GM10847 (cell line): ENCODE data around the gene RNLS.

Experiments used
- POLR2A ChIP-seq: IDR thresholded peaks from 2 replicates; pipeline ENCODE4 v1.6.1; 2011; ENCODE audit not compliant: insufficient read length; ENCODE audit errors: extremely low read depth

Gene RNLS

DNA sequence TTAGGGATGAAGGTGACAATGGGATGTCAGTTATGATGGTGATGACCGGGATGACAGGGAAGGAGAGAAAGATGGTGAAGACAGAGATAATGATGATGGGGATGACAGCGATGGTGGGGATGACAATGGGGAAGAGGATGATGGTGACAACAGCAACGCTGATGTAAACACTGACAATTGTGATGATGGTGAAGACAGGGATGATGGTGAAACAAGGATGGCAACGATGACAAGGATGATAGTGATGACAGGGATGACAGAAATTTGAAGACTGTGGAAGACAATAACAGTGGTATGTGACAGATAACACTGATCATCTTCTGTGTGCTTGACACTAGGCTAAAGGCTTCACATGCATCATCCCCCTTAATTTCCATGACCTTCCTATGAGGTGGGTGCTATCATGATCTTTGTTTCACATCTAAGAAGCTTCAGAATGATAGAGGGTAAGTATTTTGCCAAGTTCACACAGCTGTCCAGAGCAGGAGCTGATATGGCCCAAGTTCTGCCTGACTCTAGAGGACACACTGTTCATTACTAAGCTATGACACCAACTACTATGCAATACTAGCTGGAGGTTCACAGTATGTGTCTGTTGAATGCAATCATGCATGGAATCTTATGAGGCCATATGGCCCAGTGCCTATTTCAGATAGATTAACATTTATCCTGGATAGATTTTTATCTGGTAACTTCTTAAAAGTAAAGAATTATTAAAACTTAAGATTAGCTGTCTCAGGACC is 105.6 kb downstream of the RNLS start:
- TF ChIP-seq POLR2A: no peak

DNA sequence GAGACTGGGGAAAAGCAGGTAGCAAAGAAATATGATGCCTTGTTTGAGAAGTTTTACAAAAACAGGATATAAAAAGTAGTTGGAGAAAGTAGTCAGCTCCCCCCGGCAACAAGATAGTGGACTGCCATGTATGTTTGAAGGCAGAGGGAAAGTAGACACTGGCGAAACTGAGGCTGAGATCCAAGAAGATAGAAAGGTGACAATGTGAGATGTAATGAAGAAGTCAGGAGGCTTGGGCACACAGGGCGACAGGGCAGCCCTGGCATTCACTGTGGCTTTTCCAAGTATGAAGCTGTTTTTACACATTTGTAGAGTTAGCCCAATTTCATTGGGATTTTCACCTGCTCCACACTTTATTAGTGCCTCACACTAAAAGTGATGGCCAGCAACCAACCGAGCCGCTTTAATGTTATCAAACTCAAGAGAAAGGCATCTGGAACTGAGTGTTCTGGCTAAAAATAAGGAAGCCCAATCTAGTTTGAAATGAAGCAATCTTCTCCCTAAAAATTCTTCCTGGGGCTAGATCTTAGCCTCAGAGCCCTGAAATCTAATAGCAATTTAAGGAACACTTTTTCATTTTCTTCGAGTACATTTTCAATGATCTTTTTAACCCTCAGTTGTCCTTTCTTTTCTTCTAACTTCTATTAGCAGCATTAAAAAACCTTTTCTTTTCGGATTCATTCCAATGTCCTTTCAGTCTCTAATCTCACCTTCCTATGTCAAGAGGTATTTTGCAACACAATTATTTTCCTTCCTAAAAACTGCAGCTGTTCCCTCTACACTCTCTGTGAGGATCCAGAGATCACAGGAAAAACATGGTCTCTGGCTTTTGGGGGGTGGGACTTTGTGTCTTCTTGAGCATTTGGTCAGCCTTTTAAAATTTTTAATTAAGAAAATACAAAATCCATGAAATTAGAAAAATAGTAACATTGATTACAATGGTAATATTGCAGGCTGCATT is 108.0 kb downstream of the RNLS start:
- no peak for TF ChIP-seq POLR2A

DNA sequence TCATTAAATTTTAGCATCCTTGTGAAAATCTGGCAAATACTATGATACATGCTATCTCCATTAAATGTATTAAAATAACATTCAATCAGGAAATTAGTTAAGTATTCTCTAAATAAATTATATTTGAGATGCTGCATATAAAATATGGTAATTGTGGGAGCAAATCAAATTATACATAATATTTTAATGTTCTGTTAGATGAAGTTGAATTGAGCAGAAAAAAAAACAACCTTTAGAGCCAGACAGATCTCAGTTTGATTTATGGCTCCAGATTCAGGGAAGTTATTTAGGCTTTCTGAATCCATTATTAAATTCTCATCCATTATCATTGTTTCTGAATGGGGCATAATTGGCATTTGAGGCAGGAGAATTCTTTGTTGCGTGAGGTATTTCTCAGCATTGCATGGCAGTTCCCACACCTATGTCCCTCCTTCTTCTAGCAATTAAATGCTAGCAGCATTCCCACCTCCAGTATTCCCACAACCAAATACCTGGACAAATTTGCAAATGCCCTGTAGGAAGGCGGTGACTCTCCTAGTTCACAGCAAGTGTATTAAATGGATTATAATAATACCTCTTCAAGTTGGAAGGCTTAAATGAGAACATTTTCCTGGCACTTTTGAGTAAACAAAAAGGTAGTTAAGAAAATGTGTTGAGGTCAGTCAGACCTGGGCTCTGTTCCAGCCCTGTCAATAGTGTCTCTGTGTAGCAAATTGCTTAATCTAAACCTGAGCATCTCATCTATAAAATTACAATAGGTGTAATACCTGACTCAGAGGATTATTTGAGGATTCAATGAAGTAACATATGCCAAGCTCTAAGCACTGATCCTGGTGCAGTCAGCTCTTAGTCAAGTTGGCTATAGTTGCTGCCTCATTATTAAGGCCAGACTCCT is 108.9 kb downstream of the RNLS start:
- TF ChIP-seq POLR2A: no peak

DNA sequence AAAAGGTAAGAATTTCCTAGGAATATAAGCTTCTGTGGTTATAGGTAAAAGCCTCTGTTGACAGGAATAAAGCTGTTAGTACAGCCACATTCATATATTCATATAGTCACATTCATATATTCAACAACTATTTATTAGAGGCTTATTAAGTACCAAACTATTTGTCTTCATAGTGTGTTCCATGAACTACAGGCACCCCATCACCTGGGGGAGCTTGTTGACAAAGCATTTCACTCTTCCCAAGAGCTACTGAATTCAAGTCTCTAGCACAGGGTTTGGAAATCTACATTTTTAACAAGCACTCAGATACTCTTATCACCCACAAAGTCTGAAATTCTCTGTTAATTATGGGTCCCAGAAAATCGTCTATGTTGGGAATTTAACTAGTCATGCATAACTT is 110.6 kb downstream of the RNLS start:
- TF ChIP-seq POLR2A: no peak

DNA sequence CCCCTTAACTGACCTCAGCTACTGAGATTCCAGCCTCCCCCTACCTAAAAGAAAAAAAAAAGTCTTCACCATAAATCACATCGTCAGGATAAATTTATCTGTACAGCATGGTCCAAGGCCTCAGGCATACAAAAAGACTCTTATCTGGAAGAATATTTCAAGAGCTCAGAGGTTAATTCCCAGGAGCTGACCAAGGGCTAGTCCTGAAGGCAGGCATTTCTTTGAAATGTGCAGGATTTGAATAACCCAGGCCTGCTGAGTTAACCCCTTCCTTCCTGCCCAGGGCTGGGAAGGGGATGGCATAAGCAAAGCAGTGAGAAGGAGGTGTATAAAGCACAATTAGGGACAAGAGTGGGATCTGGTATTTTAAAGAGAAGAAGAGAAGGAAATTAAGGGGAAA is 111.2 kb downstream of the RNLS start:
- TF ChIP-seq POLR2A: no peak

DNA sequence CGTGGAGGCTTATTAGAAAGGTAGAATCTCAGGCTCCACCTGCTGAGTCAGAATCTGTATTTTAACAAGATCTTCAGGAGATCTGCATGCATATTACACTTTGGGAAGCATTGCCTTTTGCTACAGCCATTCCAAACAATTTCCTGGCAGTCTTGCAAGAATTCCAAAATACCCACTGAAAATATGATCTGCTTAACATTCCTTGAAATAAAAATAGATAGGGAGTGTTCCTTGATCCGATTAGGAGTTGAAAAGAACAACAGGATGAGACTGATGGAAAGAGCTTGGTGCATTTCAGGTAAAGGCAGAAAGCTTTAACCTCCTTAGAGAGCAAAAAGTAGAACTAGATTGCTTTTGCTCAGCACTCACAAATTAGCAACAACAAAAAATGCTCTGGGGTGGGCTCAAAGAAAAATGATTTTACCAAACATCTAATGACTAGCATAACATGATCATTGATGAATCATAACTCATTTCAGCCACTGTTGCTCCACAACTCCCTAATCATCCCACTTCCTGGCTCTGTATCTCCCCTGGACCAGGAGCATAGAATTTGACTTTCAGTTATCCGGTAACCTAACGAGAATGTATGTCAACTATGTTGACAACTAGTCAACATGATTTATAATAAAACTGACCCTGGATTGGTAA is 115.2 kb downstream of the RNLS start:
- TF ChIP-seq POLR2A: no peak

DNA sequence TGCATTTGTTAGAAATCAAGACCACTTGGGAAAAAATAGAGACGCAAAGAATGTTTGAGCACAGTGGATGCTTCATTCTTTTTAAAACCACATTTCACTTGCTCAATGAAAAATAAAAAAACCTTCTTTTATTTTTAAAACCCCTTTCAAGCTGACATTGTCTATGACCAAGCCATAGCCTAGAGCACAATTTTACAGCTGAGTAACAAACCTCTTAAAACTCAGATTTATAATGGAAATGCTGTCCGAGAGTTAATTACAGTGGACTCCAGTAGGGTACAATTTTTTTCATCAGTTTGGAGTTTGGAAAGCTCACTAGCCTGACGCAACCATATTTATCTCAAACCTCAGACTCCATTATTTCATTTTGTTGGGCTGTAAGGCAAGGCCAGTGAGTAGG is 116.3 kb downstream of the RNLS start:
- TF ChIP-seq POLR2A: no peak

DNA sequence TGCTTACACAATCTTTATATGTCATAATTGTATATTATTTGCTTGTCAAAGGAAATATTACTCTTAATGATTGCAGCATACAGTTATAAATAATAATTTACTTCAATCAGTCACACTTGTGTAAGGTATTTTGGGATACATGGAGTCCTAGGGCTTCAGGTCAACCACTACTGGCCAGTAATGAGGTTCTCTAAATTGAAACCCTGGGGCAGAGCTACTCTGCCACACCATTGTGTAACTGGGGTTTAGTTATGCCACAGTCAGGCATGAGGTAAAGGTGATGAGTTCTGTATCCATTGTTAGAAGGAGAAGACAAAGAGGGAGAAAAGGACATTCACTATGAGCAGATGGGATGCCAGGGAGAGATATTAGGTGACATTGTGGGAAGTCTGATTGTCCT is 117.4 kb downstream of the RNLS start:
- no peak for TF ChIP-seq POLR2A

DNA sequence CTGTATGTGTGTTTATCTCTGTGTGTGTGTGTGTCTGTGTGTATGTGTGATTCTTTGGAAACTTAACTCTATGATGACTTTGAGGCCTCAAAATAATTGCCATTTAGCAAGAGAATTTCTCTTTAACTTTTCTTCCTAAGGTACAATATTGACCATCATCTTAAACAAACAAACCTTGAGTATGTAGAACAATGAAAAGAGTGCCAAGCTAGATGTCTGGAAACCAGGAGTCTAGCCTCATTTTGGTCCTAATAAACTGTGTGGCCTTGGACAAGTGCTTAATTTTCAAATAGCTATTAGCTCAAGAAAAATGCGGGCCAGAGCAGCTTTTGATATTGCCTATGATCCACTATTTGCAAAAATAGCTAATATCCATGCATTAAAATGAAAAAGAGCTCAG is 119.3 kb downstream of the RNLS start:
- TF ChIP-seq POLR2A: no peak

DNA sequence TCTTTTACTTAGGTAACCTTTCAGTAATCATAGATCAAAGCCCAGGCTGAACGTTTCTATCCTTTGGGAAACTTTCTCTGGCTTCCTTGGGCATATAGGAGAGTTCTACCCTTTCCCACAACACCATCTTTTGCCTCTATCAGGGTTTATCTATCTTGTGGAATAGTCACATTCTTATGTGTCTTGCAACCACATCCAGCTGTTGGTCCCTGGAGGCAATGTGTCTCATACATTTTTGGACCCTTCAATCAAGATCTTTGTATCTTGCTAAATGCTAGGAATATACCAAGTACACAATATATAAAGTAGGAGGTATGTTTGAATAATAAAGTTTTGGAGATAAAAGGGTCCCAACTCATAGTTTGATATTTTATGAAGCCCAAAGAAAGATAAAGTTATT is 121.7 kb downstream of the RNLS start:
- TF ChIP-seq POLR2A: no peak

DNA sequence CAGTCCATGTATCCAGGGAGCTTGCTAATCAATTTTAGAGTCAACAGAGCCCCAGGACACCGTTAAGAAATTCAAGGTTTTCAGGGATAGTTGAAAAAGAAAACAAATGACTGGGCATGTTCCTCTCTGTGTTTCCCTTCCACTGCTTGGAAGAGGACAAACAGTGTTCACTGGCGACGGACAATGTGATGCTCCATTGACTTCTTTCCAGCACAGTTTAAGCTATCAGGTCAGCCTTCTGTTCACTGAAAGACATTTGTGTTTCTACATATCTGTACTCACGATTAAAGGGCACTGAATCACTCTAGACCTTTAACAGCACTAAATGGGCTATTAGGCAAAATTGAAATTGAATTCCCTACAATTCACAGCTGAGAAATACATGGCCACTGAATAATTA is 123.6 kb downstream of the RNLS start:
- no peak for TF ChIP-seq POLR2A

DNA sequence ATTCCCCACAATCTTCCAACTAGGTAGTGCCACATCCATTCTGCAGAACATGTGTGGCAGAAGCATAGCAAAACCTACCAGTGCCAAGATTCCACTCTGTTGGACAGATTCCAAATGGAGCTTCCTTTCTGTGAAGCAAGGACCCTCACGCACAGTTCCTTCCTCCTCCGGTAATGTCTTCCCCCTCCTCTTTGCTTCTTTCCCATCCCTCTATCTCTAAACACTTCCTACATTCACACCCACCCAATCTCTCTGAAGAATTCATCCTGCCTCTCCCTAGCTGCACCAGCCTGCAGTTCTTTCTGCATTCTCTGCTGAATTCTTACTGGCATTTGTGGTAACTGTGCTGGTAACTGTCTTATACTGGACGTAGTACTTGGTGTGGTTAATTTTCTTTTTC is 124.9 kb downstream of the RNLS start:
- no peak for TF ChIP-seq POLR2A

DNA sequence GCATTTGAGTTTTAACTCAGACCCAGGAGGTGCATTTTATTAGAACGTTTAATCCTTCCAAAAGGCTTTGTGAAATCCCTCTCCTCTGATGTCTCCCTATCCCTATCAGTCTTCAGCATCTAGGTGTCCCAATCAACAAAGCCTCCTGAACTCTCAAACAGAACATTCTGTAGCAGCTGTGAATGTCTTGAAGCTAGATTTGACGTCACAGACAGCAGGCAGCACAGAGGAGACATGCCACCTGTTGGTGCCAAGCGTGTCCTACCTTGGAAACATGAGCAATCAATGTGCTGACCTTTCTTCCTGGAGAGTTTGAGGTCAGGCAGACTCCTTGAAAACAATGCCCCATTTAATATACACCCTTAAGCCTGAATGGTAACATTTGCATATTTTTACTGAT is 125.5 kb downstream of the RNLS start:
- TF ChIP-seq POLR2A: no peak

DNA sequence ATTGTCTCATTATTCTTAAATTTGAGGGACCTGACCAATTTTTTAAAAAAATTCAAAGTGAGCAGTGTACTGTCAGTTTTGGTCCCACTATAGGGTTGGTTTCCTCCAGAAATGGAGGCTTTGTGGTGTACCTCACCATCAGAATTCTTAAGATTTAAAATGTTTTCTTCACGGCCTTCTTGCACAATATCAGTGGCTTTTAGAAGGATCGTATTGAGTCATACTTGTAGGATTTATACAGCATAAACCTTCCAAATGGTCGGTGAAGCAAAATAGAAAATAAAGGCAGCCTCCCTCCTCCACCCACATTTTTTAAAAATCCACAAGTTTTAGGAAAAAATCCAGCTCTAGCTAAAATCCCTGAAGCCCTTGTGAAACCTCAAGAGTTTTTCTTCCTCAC is 126.4 kb downstream of the RNLS start:
- TF ChIP-seq POLR2A: no peak

DNA sequence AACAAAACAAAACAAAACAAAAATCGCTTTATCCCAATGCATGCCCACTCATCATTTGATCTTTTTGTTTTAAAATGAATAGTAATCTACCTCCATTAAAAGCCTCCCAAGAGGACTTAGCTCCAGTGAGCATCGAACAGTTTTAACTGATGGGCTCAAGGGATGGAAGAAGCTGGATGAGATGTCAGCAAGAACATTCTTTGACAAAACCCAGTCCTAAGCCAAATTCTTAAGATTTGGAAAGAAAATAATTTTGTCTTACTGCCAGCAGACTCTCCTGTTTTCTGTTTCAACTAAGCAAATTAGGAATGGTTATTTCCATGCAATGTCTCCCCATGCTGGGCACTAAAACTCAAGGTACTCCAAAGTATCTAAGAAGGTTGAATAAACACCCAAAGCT is 127.3 kb downstream of the RNLS start:
- no peak for TF ChIP-seq POLR2A
